Measurements from ENCODE around the gene GOLGA2.
"Not testable (repeated sequence)": the region's sequence is repeated elsewhere in the genome, so short reads cannot be mapped to it uniquely, and the experiment has no call there.

GOLGA2 gene

GRCh38 chr9:128288273-128289004, 12.6 kb upstream of the GOLGA2 start:
- no peak for DNase-seq

GRCh38 chr9:128286440-128286839, 10.6 kb upstream of the GOLGA2 start:
- DNase-seq: no peak

GRCh38 chr9:128285033-128285784, 9.4 kb upstream of the GOLGA2 start:
- DNase-seq: no peak

- no peak for DNase-seq
Measured at GRCh38 chr9:128282500-128282899, 6.7 kb upstream of the GOLGA2 start.

GRCh38 chr9:128280084-128280622, 4.3 kb upstream of the GOLGA2 start:
- no peak for DNase-seq

- not testable (repeated sequence) for DNase-seq
Measured at GRCh38 chr9:128279088-128280073, 3.6 kb upstream of the GOLGA2 start.

DNA sequence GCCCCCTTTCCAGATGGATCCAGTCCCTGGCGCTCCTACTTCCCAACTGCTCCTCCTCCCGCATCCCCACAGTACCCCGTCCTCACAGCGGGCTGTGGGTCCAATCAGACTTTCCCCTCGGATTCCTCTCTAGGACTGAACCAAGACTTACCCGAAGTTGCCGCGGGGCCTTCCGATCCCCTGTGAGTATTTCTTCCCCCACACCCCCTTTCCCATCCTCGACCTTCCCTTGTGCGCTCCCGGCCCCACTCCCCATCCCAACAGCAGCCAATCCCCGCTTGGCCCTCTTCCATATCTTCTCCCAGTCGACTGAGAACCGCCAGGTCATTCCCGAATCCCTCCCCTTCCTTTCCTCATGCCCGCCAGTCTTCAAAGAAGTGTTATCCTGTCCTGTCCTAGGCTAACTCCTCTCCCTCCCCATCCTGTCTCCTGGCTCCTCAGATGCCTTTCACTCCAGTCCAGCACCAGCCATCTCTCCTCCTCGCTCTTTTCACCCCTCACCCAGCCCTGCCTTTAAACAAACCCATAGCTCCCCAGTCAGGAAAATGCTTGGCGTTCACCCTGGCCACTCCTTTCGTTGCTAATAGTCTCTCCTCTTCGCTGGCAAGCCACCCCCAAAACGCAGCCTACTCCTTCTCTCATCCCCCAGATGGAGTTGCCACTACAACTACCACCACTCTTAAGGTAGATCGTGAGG, 915 bp upstream of the GOLGA2 start:
- DNase-seq: peak; percentile 35

DNA sequence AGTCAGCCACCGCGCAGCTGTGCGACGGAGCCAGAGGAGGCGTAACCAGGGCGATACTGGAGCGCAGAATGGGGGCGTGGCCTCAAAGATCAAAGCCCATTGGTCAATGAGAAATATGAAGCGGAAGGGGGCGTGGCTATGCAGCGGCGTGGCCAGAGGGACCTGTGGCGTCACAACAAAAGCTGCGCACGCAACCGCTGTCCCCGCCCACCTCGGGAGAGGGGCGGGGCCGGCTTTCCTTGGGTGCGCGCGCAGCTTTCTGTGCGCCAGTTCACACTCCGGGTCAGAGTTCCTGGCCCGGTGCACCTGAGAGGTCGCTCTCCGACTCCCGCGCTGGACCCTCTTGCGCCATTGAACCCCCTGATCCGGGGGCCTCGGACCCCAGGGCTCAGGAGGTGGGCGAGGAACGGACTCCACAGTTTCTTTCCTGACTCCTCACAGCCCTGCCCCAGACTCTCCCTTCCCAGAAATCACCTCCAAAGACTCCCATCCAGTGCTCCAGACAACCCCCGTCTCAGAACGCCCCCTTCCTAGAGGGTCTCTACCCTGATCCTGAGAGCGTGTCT, 284 bp upstream of the GOLGA2 start, which contains the start of gene SWI5:
SWI5 (plus strand) TSS at position 269 of the 566 bp plus-strand sequence.
- DNase-seq: peak; percentile 100

DNA sequence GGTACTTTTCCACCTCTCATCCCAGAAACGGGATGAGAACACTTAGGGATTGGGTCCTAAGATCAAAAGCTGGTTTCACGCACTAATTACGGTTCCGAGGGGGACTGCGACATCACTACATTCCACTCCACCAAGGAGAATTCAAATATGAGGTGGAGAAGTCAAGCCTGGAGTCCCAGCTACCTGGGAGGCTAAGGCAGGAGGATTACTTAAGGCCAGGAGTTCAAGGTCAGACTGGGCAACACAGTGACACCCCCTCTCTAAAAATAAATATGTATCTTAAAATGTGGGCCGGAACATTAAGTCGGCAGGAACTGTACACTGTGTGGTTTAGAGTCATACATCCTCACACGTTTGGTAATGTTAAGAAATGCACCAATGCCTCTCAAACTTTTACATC, 1.6 kb downstream of the GOLGA2 start:
- no peak for DNase-seq

- no peak for DNase-seq
Measured at GRCh38 chr9:128271512-128271911, 4.3 kb downstream of the GOLGA2 start.

- no peak for DNase-seq
Measured at GRCh38 chr9:128271112-128271511, 4.7 kb downstream of the GOLGA2 start.

DNA sequence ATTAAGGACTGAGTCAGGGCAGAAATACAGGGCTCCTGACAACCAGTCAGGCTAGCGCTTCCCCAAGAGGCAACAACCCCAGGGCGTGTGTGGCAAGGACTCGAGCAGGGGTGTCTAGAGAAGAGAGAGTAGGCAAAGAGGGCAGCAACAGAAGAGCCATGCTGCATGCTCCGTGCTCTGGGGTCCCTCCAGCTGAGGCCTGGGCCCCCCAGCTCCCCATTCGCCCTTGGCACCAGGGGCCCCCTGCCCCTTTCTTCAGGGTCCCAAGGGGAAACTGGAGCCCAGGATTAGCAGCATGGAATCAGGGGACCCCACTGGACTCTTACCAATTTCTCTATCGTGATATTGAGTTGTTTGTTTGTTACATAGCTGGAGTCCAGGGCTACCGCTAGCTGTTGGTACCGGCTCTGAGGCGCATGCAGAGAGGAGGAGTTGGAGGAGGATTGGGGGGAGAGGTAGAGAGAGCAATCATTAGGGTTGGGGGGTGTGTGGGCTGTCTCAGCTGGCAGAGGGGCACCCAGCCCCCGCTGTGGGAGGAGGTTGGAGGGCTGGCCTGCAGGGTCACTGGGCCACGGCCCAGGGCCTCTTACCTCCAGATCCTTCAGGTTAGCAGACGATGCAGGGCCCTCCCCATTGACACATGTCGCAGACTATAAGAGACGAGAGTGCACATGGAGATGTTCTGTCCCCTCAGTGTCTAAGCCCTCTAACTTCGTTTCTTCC, 8.8 kb downstream of the GOLGA2 start:
- no peak for DNase-seq

- DNase-seq: no peak
Measured at GRCh38 chr9:128265348-128265847, 10.4 kb downstream of the GOLGA2 start.

- DNase-seq: no peak
Measured at GRCh38 chr9:128262687-128263086, 13.1 kb downstream of the GOLGA2 start.

GRCh38 chr9:128260340-128260739, 15.5 kb downstream of the GOLGA2 start:
- DNase-seq: no peak

DNA sequence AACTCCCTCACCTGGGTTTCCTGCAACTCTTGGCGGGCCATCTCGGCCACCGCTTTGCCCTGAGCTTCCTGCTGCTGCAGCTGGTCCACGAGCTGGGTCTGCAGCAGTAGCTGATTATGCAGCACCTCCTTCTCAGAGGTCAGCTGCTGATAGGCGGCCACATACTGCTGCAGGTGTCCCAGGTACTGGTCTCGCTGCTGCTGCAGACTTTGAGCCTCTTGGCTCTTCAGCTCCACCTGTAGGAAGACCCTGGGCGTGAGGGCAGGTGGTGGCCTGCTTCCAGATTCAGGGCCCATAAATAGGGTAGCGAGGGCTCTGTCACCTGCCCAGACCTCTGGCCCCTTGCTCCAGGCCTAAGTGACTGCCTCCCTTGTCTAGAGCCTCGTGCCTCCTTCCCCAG, 16.7 kb downstream of the GOLGA2 start:
- DNase-seq: no peak

GRCh38 chr9:128258326-128258725, 17.5 kb downstream of the GOLGA2 start:
- no peak for DNase-seq

- no peak for DNase-seq
Measured at GRCh38 chr9:128257907-128258306, 17.9 kb downstream of the GOLGA2 start.

- DNase-seq: peak; percentile 24
Measured at GRCh38 chr9:128257086-128257825, 18.6 kb downstream of the GOLGA2 start.
